ENCODE results near the gene TLK1. TPM values are rescaled to one million over a fixed set of nuclear protein-coding genes. Genes with fewer than 3 reads are reported as not detected.

The TLK1 gene
- total and polyA plus RNA-seq, 2 experiments from 2014 or later, result 41.2 to 45.0 TPM

- Histone ChIP-seq H3F3A (replicated peaks; ENCODE audit: low read depth) (no peaks in the 10 kb centered on the region), H3K36me3 (ENCODE audit: insufficient read depth) (no peaks in the 10 kb centered on the region), H3K4me2 (no peak overlapping the region), H3K27me3 (ENCODE audit: insufficient read depth) (no peaks in the 10 kb centered on the region), H3K27ac (ENCODE audit: low read depth) (no peak overlapping the region), H4K20me1 (replicated peaks; ENCODE audit: insufficient read depth) (peaks cover 11% of the 10 kb centered on the region), H3K4me1 (ENCODE audit: insufficient read depth) (peaks cover 29% of the 10 kb centered on the region), H2AFZ (no peak overlapping the region), H3K9me2 (ENCODE audit: insufficient read depth) (no peaks in the 10 kb centered on the region), H3K4me3 (no peak overlapping the region), H3K79me2 (replicated peaks; ENCODE audit: insufficient read depth) (peaks cover 100% of the 10 kb centered on the region)
- H3K36me3 Mint-ChIP-seq (ENCODE audit: low read depth), result peaks cover 3% of the 10 kb centered on the region; the same call in 2 of the 3 replicates
- H3K4me1 Mint-ChIP-seq, result peaks cover 57% of the 10 kb centered on the region
- H3K27ac Mint-ChIP-seq, result no peak overlapping the region
- peaks cover 2% of the 10 kb centered on the region for H3K27me3 Mint-ChIP-seq (ENCODE audit: insufficient read depth, low read depth, poor library complexity)
- ATAC-seq (no peak), DNase-seq (ENCODE audit: low spot score) (no peak)
- H3K9me3 Mint-ChIP-seq, result no peaks in the 10 kb centered on the region
- H3K4me3 Mint-ChIP-seq, result no peak overlapping the region
- no peak for TF ChIP-seq STAT1 (IDR thresholded peaks at IDR 0.05; ENCODE audit: unreplicated experiment)
- no peak for TF ChIP-seq CTCF (conservative IDR thresholded peaks at IDR 0.05; ENCODE audit: low read depth in 2 of 2)
- no peak for TF ChIP-seq EZH2phosphoT487 (IDR thresholded peaks at IDR 0.05; ENCODE audit: unreplicated experiment)
- TF ChIP-seq ZNF331 (CRISPR knock-in tag; IDR thresholded peaks at IDR 0.05; ENCODE audit: low read depth), result no peak
- TF ChIP-seq CREB1 (CRISPR knock-in tag; IDR thresholded peaks at IDR 0.05; ENCODE audit: low read depth), result no peak
- no peak for TF ChIP-seq EZH2 (IDR thresholded peaks at IDR 0.05; ENCODE audit: low read depth, unreplicated experiment)
- TF ChIP-seq JUNB (IDR thresholded peaks at IDR 0.05; ENCODE audit: unreplicated experiment), result no peak
Measured at GRCh38 chr2:171143670-171144062, 17.0 kb downstream of the TLK1 start.

DNA sequence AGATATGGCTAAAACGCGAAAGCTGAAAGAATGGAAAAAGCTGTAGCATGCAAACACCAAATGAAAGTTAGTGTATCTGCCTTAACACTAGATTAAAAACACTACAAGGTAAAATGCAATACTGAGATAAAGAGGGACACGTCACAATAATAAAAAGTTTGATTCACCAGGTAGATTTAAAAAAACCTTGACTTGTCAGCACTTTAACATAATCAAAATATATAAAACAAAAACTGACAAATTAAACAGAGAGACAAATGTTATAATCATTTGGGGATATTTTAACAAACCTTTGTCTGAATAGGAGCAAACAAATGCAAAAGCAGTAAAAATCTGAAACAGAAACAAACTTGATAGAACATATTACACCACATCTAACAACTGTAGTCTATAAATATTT, 18.3 kb downstream of the TLK1 start:
- Mint-ChIP-seq H3K27ac (no peak overlapping the region), H3K9me3 (no peaks in the 10 kb centered on the region), H3K36me3 (ENCODE audit: low read depth) (peaks cover 3% of the 10 kb centered on the region; the same call in 2 of the 3 replicates), H3K4me3 (no peak overlapping the region), H3K27me3 (ENCODE audit: insufficient read depth, low read depth, poor library complexity) (no peaks in the 10 kb centered on the region), H3K4me1 (peaks cover 52% of the 10 kb centered on the region)
- TF ChIP-seq CREB1 (CRISPR knock-in tag; IDR thresholded peaks at IDR 0.05; ENCODE audit: low read depth) (no peak), CTCF (conservative IDR thresholded peaks at IDR 0.05; ENCODE audit: low read depth in 2 of 2) (no peak), EZH2phosphoT487 (IDR thresholded peaks at IDR 0.05; ENCODE audit: unreplicated experiment) (no peak), ZNF331 (CRISPR knock-in tag; IDR thresholded peaks at IDR 0.05; ENCODE audit: low read depth) (no peak), ZNF114 (CRISPR knock-in tag; IDR thresholded peaks at IDR 0.05) (no peak), EZH2 (IDR thresholded peaks at IDR 0.05; ENCODE audit: low read depth, unreplicated experiment) (no peak), JUNB (IDR thresholded peaks at IDR 0.05; ENCODE audit: unreplicated experiment) (no peak), POLR2AphosphoS5 (IDR thresholded peaks at IDR 0.05; ENCODE audit: low read depth) (no peak)
- TF ChIP-seq, protein P1, sequence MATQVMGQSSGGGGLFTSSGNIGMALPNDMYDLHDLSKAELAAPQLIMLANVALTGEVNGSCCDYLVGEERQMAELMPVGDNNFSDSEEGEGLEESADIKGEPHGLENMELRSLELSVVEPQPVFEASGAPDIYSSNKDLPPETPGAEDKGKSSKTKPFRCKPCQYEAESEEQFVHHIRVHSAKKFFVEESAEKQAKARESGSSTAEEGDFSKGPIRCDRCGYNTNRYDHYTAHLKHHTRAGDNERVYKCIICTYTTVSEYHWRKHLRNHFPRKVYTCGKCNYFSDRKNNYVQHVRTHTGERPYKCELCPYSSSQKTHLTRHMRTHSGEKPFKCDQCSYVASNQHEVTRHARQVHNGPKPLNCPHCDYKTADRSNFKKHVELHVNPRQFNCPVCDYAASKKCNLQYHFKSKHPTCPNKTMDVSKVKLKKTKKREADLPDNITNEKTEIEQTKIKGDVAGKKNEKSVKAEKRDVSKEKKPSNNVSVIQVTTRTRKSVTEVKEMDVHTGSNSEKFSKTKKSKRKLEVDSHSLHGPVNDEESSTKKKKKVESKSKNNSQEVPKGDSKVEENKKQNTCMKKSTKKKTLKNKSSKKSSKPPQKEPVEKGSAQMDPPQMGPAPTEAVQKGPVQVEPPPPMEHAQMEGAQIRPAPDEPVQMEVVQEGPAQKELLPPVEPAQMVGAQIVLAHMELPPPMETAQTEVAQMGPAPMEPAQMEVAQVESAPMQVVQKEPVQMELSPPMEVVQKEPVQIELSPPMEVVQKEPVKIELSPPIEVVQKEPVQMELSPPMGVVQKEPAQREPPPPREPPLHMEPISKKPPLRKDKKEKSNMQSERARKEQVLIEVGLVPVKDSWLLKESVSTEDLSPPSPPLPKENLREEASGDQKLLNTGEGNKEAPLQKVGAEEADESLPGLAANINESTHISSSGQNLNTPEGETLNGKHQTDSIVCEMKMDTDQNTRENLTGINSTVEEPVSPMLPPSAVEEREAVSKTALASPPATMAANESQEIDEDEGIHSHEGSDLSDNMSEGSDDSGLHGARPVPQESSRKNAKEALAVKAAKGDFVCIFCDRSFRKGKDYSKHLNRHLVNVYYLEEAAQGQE (IDR thresholded peaks at IDR 0.05; ENCODE audit: unreplicated experiment), result no peak
- H3K4me3 ChIP-seq, result no peak overlapping the region
- ATAC-seq (no peak), DNase-seq (ENCODE audit: low spot score) (no peak)
- H3K4me2 ChIP-seq, result no peak overlapping the region
- H3K27ac ChIP-seq (ENCODE audit: low read depth), result no peak overlapping the region
- no peaks in the 10 kb centered on the region for H3K36me3 ChIP-seq (ENCODE audit: insufficient read depth)
- H3K27me3 ChIP-seq (ENCODE audit: insufficient read depth), result no peaks in the 10 kb centered on the region
- H2AFZ ChIP-seq, result no peak overlapping the region
- peaks cover 100% of the 10 kb centered on the region for H3K79me2 ChIP-seq (replicated peaks; ENCODE audit: insufficient read depth)
- no peaks in the 10 kb centered on the region for H3F3A ChIP-seq (replicated peaks; ENCODE audit: low read depth)
- H3K9me2 ChIP-seq (ENCODE audit: insufficient read depth), result no peaks in the 10 kb centered on the region
- H4K20me1 ChIP-seq (replicated peaks; ENCODE audit: insufficient read depth), result peaks cover 11% of the 10 kb centered on the region
- H3K4me1 ChIP-seq (ENCODE audit: insufficient read depth), result peaks cover 28% of the 10 kb centered on the region
